Calu3 (cell line): Measurements from ENCODE around the gene NNMT. TPM values are rescaled to one million over a fixed set of nuclear protein-coding genes. Genes with fewer than 3 reads are reported as not detected.

Experiments used
- BruUV-seq: library from RNA; stranded (reverse); fragments of 400-500 nt; replicated peaks from 2 replicates; lab custom pipeline; 2021; lab: Mats Ljungman, UMichigan
- CTCF ChIA-PET: fragments of 300-600 bp; sonication (Branson Sonifier 250); formaldehyde crosslinking; loops from one replicate; lab custom pipeline; 2022; ENCODE audit warnings: antibody characterized with exemption; lab: Charles Lee
- DNase-seq: peaks from one replicate; pipeline ENCODE4 v3.0.0; 2022
- H3K27ac Mint-ChIP-seq: one replicate; pipeline ENCODE4 v1.8.0; 2022; ENCODE audit warnings: mixed read lengths; ENCODE audit not compliant: unreplicated experiment
- H3K27me3 Mint-ChIP-seq: one replicate; pipeline ENCODE4 v1.8.0; 2022; ENCODE audit warnings: mixed read lengths; ENCODE audit not compliant: unreplicated experiment
- H3K36me3 Mint-ChIP-seq: one replicate; pipeline ENCODE4 v1.8.0; 2022; ENCODE audit warnings: mild to moderate bottlenecking, moderate library complexity, mixed read lengths; ENCODE audit not compliant: insufficient read depth, unreplicated experiment
- H3K4me1 Mint-ChIP-seq: one replicate; pipeline ENCODE4 v1.8.0; 2022; ENCODE audit warnings: mild to moderate bottlenecking, low read depth, mixed read lengths; ENCODE audit not compliant: unreplicated experiment
- H3K4me3 Mint-ChIP-seq: one replicate; pipeline ENCODE4 v1.8.0; 2022; ENCODE audit warnings: mild to moderate bottlenecking, low read depth, moderate library complexity, mixed read lengths; ENCODE audit not compliant: unreplicated experiment
- H3K9me3 Mint-ChIP-seq: one replicate; pipeline ENCODE4 v1.8.0; 2022; ENCODE audit warnings: low read depth, mixed read lengths; ENCODE audit not compliant: unreplicated experiment
- CTCF ChIP-seq: fragments of 200-600 bp; IDR thresholded peaks from one replicate; pipeline ENCODE4 v1.8.0; 2022; ENCODE audit warnings: antibody characterized with exemption; ENCODE audit not compliant: unreplicated experiment
- intact Hi-C: fragments of 100-400 bp; cut with micrococcal nuclease; formaldehyde crosslinking; loops from one replicate; pipeline ENCODE4 v1.10.0; 2022; ENCODE audit not compliant: unreplicated experiment
- total RNA-seq: library from RNA; stranded (reverse); gene quantifications from 2 replicates; pipeline ENCODE4 v1.2.3, GENCODE V29; 2022

The NNMT gene
- total RNA-seq, 1 experiment from 2014 or later, result 116 TPM

- Mint-ChIP-seq H3K27me3 (no peaks in the 10 kb centered on the region), H3K36me3 (peaks cover 52% of the 10 kb centered on the region), H3K9me3 (peaks cover 9% of the 10 kb centered on the region), H3K4me3 (no peak overlapping the region), H3K27ac (no peak overlapping the region), H3K4me1 (peaks cover 43% of the 10 kb centered on the region)
- CTCF ChIA-PET, result no interaction called here
- intact Hi-C loops, result no loop called here
- no peak for DNase-seq
- BruUV-seq, result no TSS peak
- TF ChIP-seq CTCF, result no peak
These were observed 6.5 kb downstream of the NNMT start for GRCh38 chr11:114302663-114303062.

- H3K27ac Mint-ChIP-seq, result peak overlapping the region; percentile 42
- TF ChIP-seq CTCF, result no peak
- intact Hi-C loops, result no loop called here
- peaks cover 48% of the 10 kb centered on the region for H3K36me3 Mint-ChIP-seq
- H3K27me3 Mint-ChIP-seq, result no peaks in the 10 kb centered on the region
- CTCF ChIA-PET, result interaction anchor here (1.2 to 1.7 kb wide), 2 partner anchors 16 to 23 kb away, joined by 4 to 6 read pairs; no protein-coding TSS in a partner anchor
- peaks cover 9% of the 10 kb centered on the region for H3K9me3 Mint-ChIP-seq
- peak overlapping the region; percentile 34 for H3K4me3 Mint-ChIP-seq
- no peak for DNase-seq
- H3K4me1 Mint-ChIP-seq, result peaks cover 43% of the 10 kb centered on the region
- BruUV-seq, result no TSS peak
These were observed 7.9 kb downstream of the NNMT start for GRCh38 chr11:114304065-114304464.

GRCh38 chr11:114304969-114305368 lies 8.8 kb downstream of the NNMT start:
- peaks cover 43% of the 10 kb centered on the region for H3K4me1 Mint-ChIP-seq
- peaks cover 9% of the 10 kb centered on the region for H3K9me3 Mint-ChIP-seq
- BruUV-seq, result no TSS peak
- intact Hi-C loops, result no loop called here
- CTCF ChIA-PET, result interaction anchor here (1.2 to 1.7 kb wide), 2 partner anchors 17 to 24 kb away, joined by 4 to 6 read pairs; no protein-coding TSS in a partner anchor
- no peaks in the 10 kb centered on the region for H3K27me3 Mint-ChIP-seq
- H3K36me3 Mint-ChIP-seq, result peaks cover 39% of the 10 kb centered on the region
- TF ChIP-seq CTCF, result no peak
- DNase-seq, result no peak
- no peak overlapping the region for H3K4me3 Mint-ChIP-seq
- no peak overlapping the region for H3K27ac Mint-ChIP-seq

DNA sequence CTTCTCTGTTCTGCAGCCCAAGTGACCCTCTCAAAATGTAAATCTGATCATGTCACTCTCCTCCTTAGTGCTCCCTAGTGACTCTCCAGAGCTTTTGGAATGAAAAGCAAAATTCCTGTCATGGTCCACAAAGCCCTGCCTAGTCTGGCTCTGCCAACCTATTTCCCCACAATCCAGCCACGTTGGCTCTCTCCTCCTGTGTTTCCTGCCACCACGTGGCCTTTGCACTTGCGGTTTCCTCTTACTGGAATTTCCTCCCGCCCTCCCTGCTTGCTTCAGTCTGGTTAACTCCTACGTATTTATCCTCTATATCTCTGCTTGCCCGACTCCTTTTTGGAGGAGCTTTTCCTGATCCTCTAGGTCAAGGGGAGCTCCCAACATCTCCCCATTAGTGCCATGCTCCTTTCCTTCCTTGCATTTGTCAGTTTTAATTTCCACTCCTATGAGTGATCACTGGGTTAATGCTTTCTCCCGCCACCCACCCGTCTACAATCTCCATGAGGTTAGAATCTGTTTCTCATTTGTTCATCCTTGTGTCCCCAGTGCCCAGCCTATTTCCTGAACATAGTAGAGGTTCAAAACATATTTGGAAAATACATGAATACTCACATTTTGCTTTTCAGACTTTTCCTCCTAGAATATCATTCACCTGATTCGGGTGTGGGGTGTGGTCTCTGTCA lies 11.5 kb downstream of the NNMT start:
- Mint-ChIP-seq H3K27me3 (no peaks in the 10 kb centered on the region), H3K9me3 (peaks cover 2% of the 10 kb centered on the region), H3K4me1 (peaks cover 37% of the 10 kb centered on the region), H3K4me3 (peak overlapping the region; percentile 59), H3K36me3 (peaks cover 26% of the 10 kb centered on the region), H3K27ac (peak overlapping the region; percentile 92)
- no peak for TF ChIP-seq CTCF
- BruUV-seq, result no TSS peak
- DNase-seq, result peak; percentile 56
- CTCF ChIA-PET, result interaction anchor here (1.5 kb wide), 1 partner anchor 27 kb away, joined by 4 read pairs; no protein-coding TSS in a partner anchor
- intact Hi-C loops, result no loop called here
